Activated T-helper 1 cell treated with anti-CD3 and anti-CD28 coated beads, Interleukin-2, amount 50 U/mL, for 16 hours (primary cell): ENCODE results near the gene ARSK.
A peak's percentile ranks its signal among the peaks of the same experiment; 100 is the strongest.
"Not testable (repeated sequence)": the region's sequence is repeated elsewhere in the genome, so short reads cannot be mapped to it uniquely, and the experiment has no call there.

Experiments used
- DNase-seq, 2 donors: peaks; one replicate each; pipeline ENCODE4 v3.0.0-alpha.2; 2020; ENCODE audit warnings: low read depth in 1 of 2, low spot score in 1 of 2

ARSK gene

DNA sequence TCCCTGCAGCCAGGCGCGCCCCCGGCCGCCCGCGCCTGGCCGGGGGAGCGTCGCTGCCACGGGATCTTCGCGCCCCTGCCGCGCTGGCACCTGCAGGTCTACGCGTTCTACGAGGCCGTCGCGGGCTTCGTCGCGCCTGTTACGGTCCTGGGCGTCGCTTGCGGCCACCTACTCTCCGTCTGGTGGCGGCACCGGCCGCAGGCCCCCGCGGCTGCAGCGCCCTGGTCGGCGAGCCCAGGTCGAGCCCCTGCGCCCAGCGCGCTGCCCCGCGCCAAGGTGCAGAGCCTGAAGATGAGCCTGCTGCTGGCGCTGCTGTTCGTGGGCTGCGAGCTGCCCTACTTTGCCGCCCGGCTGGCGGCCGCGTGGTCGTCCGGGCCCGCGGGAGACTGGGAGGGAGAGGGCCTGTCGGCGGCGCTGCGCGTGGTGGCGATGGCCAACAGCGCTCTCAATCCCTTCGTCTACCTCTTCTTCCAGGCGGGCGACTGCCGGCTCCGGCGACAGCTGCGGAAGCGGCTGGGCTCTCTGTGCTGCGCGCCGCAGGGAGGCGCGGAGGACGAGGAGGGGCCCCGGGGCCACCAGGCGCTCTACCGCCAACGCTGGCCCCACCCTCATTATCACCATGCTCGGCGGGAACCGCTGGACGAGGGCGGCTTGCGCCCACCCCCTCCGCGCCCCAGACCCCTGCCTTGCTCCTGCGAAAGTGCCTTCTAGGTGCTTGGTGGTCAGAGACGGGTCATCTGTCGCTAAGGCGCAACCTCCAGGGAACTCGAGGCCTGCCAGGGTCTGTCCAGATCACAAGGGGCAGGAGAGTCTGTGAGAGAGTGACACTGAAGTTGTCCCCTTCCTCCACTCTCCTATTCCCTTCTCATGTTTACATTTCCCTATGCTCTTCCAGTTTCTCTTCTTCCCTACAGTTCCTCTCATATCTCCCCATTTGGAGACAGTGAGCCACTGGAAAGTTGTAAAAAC is 66.3 kb downstream of the ARSK start:
- peak; percentile 12 to 17 for DNase-seq

DNA sequence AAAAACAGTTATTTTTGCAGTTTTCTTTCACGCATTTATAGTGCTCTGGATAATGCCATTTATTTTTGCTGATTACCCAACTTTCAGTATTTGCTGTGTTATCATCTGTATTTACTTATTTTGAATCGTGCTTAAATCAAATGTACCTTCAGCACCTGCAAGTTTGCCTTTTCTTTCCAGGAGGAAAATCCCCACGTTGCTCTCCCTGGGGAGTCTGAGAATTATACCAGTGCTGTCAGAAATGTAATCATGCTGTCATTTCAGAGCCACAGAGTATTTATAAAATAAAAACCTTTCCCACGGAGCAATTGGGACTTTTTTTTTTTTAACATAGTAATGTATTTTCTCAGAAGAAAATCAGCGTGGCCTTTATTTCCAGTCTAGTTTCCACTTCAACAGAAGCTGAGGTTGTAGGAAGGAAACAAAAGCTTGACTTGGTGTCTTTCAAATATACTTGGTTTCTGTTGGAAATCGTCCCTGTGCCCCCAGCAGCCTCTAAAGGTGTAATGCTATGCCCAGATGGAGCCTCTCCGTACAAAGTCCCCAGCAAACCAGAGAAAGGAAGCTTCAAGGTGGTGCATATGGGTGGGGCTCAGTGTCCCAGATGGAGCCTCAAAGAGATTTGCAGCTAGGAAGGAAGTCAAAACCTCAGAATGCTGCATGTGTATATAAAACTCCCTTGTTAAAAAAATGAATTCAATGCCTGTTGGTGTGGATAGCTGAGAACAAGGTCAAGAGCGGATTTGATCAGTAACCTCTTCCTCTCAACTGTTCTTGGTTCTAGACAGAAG is 67.1 kb downstream of the ARSK start:
- DNase-seq: no peak

GRCh38 chr5:95623706-95624105 is 68.8 kb downstream of the ARSK start:
- DNase-seq: no peak

- DNase-seq: no peak
Observed at GRCh38 chr5:95624368-95624767, 69.5 kb downstream of the ARSK start.

DNA sequence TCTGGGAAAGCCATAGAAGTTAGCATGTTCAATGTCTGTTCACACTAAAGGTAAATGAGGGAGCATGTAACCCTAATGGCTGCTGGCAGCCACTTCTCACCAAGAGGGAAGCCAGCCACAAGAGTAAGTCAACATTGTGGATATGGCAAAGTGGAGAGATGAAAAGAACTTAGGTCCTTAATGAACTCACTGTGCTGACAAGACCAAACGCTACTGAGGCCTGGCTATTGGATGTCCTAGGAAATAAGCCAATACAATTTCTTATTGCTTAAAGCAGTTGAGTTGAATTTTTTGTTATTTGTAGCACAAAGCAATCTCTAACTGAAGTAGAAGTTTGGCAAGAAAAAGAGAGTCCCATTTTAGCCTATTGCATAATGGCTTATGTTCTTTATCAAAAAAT is 71.8 kb downstream of the ARSK start:
- no peak for DNase-seq

GRCh38 chr5:95627971-95628810 is 73.3 kb downstream of the ARSK start:
- DNase-seq: no peak

GRCh38 chr5:95628933-95629332 is 74.0 kb downstream of the ARSK start:
- DNase-seq: no peak

DNA sequence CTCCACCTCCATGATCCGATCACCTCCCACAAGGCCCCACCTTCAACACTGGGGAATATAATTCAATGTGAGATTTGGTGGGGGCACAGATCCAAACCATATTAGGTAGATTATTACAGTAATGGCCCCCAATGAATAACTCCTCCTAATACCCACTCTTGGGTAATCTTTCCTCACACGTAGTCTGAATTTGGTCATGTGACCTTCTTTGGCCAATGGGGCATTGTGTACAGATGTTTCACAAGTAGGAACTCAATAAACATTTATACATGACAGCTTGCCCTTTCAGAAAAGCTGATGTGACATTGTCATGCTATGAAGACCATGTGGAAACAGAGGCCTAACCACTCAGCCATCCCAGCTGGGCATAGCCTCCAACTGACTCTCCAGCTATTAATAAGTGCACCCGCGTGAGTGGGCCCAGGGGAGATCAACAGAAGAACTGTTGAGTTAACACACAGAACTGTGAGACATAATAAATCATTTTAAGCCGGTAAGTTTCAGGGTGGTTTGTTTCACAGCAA is 75.6 kb downstream of the ARSK start:
- no peak for DNase-seq

DNA sequence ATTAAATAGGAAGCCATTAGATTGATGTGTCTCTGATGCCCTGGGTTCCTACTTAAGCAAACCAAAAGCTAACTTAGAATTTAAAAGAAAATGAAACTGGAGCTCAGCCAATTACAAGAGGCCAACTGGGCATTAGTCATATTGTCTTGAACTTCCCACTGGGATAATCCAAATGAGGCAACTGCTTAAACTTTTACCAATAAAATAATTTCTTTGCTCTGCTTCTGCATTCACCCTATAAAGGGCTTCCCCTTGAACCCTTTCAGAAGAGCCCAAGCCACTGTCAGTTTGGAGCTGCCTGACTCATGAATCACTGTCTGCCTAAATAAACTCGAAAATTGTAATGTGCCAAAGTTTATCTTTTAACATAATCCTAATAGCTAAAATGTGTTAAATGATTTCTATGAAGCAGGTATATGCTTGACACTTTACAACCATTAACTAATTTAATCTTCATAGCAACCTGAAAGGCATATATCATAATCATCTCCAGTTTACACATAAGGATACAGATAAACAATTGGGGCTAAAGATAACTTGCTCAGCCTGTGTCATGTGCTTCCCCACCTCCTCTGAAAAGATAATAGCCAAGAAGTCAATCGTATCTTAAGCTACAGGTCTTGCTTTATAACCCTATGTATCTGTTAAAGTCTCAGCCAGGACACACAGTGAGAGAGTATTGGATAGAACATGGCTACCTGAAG is 76.5 kb downstream of the ARSK start:
- no peak for DNase-seq

DNA sequence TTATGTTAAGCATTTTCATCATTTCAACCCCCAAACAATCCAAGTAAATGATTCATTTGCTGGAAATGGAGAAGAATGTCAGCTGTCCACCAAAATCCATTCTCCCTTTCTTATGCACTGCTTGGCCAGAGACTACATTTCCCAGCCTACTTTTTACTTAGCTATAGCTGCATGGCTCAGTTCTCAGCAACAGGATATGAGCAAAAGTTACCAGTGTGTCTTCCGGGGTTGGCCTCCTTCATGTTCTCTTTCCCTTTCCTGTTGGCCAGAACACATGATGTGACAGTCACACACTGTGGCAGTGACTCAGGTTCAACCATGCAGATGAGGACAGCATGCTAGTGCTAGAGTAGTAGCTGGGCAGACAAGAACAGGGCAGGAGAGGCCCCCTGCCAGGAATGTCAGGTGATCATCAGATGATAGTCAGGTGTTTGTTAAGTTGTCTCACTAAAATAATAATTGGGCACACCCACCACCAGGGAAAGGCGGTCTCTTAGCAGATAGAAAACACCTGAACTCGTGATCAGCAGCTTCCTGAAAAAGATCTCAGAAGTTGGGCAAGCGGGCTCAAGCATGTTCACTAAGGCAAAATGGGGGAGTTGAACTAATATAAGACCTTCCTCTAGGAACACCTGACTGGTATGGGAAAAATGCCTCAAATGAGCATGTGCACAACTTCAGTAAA is 77.2 kb downstream of the ARSK start:
- DNase-seq: peak; percentile 25 to 52

- DNase-seq: not testable (repeated sequence)
Observed at GRCh38 chr5:95632942-95633341, 78.0 kb downstream of the ARSK start.

DNA sequence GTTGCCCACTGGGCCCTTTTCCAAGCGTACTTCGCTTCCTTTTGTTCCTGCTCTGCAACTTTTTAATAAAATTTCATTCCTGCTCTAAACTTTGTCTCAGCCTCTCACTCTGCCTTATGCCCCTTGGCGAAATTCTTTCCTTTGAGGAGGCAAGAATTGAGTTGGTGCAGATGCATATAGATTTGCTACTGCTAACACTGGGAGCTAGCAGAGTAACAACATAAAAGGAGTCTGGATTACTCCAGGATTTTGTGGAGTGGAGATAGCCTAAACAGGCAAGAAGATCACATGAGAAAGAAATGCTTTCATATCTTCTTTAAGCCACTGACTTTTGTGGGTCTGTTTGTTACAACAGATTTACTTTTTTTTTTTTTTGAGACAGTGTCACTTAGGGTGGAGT is 78.8 kb downstream of the ARSK start:
- DNase-seq: no peak

DNA sequence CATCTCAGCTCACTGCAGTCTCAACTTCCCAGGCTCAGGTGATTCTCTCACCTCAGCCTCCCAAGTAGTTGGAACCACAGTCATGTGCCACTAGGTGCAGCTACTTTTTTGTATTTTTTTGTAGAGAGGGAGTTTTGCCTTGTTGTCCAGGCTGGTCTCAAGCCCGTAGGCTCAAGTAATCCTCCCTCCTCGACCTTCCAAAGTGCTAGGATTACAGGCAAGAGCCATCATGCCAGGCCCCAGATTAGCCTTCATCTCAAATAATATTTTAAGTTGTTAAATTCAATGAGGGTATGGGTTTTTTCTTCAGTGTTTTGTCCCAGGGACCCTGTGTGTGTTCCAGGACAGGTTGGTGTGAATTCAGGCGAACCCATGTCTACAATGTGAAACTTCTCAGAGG is 79.2 kb downstream of the ARSK start:
- no peak for DNase-seq

DNA sequence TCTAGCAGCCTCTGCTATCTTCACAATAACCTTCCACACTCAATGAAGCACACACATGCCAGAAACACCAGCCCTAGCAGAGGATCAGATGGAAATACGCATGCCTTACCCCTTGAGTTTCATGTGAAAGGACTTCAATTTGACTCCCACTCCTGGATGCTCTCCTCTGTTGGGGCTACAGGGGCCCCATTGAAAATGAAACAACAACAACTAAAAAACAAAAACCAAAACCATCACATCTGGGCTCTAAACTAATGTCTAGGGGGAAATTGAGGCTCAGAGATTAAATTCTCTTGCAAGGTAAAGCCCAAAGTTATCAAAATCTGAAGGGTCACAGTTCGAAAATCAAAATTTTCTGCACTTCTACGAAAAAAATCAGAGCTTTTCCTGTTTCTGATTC is 83.7 kb downstream of the ARSK start:
- DNase-seq: no peak

DNA sequence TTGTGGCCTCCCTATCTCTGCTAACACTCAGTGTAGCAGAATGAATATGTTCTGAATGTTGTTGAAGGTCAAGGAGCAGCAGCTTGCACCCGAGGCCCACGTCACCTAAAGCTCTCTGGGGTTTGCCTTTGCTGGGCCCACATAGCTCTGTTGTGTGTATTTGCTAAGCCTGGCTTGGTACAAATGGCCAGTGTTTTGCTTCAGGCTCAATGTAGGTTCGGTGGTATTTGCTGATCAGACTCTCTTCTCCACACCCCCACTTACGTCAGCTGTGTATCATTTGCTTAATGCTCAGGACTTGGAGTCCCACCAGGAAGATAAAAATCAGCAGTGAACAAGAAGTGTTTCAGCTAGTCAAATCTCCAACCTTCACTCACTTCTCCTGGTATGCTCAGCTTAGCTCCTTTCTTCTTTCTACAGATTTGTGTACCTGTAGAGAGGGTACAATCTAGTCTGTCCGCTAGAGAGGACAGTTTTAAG is 86.9 kb downstream of the ARSK start:
- no peak for DNase-seq

DNA sequence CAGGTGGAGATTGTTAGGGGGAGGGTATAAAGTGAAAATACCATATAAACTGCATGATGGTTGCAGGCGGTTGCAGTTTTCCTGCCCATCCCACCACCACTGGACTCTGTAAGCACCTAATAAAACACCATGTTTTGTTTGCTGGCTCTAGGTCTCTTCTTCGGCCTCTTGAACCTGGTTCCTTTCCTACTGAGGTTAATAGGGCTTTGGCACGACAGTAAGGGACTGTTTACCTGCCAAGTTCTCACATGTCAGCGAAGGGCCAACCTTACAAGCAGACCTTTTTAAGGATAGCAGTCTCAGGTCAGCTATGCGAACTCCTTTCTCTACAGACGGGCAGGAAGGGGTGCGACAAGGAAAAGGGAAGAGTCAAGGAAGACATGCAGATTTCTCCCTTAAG is 88.3 kb downstream of the ARSK start:
- no peak for DNase-seq

DNA sequence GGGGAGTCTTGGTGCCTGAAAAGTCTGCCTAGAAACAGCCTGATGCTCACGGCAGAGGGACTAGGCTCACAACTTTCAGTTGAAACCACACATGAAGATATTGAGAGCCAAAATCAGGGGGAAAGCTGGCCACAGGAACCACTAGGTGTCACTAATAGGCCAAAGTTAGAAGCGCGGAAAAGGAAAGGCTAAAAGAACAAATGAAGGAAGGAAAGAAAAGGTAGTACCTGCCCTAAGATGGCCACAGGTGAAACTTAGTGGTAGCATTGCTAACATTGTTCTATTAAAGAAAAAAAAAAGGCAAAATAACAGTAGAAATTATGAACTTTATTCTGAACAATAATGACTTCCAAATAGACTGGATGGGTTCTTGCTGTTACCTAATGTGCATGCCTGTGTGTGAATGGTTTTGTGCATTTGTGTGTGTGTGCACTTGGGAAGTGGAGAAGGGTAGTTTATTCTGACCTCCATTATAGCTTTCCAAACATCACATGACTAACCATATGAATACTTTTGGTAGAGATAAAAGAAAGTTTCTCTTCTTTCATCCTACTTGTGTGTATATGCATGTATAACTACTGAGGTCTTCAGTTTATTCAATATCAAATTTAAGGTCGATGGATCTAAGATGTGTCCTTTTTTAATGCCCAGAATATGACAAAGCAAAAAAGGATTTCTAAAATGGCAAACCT is 89.6 kb downstream of the ARSK start:
- DNase-seq: peak in 1 of 2 donors; percentile 9

GRCh38 chr5:95646226-95646568 is 91.3 kb downstream of the ARSK start:
- DNase-seq: not testable (repeated sequence)
